Measurements from ENCODE around the gene KRTAP20-3.

Gene KRTAP20-3

DNA sequence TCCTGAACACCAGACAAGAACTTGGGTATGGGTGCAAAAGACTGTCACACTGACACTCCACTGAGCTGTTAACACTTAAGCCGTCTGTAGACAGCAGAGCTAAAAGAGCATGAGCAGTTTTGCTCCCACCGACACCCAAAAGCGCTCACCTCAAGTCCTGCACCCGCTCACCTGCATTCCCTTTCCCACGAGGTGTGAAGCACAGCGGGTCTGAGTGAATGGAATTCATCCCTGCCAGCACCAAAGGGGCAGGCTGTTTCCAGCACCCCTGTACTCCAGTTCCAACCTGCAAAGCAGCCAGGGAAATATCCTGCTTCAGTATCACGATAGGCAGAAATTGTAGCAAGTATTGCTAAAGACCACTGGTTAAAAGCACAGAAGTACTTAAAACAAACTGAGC is 47.2 kb downstream of the KRTAP20-3 start:
- no peak for DNase-seq
